ENCODE data around the gene FSCN2. TPM values are rescaled to one million over a fixed set of nuclear protein-coding genes. Genes with fewer than 3 reads are reported as not detected.

Gene FSCN2
- total and polyA plus RNA-seq, 9 donors = 0.13 to 6.4 (median 3.0) TPM

DNA sequence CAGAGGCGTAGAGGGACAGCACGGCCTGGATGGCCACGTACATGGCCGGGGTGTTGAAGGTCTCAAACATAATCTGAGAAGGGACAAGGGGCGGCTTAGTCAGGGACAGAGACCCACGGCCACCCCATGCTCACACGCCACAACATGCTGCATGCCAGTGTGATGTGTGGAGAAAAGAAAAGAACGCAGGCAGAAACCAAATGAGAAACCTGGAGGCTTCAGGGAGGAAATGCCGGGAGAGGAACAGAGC lies 16.7 kb upstream of the FSCN2 start:
- 0 to 1% (median 1%) methylated on average over 9 of the region's 9 CpGs for WGBS, 3 donors
- intact Hi-C loops (cut with DNase I) = loop anchor here (2.0 to 5.0 kb wide), 4 partner anchors 109 to 119 kb away; partner anchors contain the start of gene BAHCC1 (in 1 of the 4)
- TF ChIP-seq POLR2A (IDR thresholded peaks at IDR 0.05) (no peak), EP300 (IDR thresholded peaks at IDR 0.05) (no peak)
- TF ChIP-seq, protein P1, sequence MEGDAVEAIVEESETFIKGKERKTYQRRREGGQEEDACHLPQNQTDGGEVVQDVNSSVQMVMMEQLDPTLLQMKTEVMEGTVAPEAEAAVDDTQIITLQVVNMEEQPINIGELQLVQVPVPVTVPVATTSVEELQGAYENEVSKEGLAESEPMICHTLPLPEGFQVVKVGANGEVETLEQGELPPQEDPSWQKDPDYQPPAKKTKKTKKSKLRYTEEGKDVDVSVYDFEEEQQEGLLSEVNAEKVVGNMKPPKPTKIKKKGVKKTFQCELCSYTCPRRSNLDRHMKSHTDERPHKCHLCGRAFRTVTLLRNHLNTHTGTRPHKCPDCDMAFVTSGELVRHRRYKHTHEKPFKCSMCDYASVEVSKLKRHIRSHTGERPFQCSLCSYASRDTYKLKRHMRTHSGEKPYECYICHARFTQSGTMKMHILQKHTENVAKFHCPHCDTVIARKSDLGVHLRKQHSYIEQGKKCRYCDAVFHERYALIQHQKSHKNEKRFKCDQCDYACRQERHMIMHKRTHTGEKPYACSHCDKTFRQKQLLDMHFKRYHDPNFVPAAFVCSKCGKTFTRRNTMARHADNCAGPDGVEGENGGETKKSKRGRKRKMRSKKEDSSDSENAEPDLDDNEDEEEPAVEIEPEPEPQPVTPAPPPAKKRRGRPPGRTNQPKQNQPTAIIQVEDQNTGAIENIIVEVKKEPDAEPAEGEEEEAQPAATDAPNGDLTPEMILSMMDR (IDR thresholded peaks at IDR 0.05) = no peak

DNA sequence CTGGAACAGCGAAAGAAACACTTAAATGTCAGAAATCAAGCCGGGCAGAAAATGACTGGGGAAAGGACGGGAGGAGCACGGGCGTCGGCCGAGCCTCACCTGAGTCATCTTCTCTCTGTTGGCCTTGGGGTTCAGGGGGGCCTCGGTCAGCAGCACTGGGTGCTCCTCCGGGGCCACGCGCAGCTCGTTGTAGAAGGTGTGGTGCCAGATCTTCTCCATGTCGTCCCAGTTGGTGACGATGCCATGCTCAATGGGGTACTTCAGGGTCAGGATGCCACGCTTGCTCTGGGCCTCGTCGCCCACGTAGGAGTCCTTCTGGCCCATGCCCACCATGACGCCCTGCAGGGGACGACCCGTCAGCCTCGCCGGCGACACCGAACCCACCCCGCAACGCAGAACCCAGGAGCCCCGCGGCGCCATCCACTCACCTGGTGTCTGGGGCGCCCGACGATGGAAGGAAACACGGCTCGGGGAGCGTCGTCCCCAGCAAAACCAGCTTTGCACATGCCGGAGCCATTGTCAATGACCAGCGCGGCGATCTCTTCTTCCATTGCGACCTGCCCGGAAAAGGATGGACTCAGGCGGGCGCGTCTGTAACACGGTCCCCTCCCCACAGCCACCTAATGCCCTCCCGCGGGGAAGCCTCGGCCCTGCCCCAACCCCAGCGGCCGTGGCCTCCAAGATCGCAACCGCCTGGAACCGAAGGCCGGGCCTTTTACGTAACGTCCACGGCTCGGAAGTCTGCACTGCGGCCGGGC lies 16.2 kb upstream of the FSCN2 start:
- Histone ChIP-seq H3K9me3 (no peaks in the 10 kb centered on the region), H3K27ac (peak overlapping the region; percentile 11 to 78), H3K36me3 (no peaks in the 10 kb centered on the region), H3K4me3 (peak overlapping the region; percentile 64), H3K4me1 (ENCODE audit: insufficient read depth) (peaks cover 14% of the 10 kb centered on the region), H3K27me3 (no peaks in the 10 kb centered on the region)
- 0 to 1% (median 1%) methylated on average over 51 to 62 of the region's 62 CpGs for WGBS, 3 donors
- peak in 2 of 5 donors; percentile 40 to 55 for DNase-seq
- intact Hi-C loops (cut with DNase I) = loop anchor here (2.0 to 5.0 kb wide), 4 partner anchors 110 to 119 kb away; partner anchors contain the start of gene BAHCC1 (in 1 of the 4)
- TF ChIP-seq EP300 (IDR thresholded peaks at IDR 0.05) = no peak
- no peak for TF ChIP-seq POLR2A (IDR thresholded peaks at IDR 0.05)
- TF ChIP-seq, protein P1 (IDR thresholded peaks at IDR 0.05) = no peak

More for the DNA sequence above, 16.7 kb upstream of the FSCN2 start:
- Histone ChIP-seq H3K4me3 (peak overlapping the region; percentile 64), H3K4me1 (ENCODE audit: insufficient read depth) (peaks cover 12% of the 10 kb centered on the region), H3K9me3 (no peaks in the 10 kb centered on the region), H3K27me3 (no peaks in the 10 kb centered on the region), H3K27ac (no peak overlapping the region), H3K36me3 (no peaks in the 10 kb centered on the region)
- no peak for DNase-seq

DNA sequence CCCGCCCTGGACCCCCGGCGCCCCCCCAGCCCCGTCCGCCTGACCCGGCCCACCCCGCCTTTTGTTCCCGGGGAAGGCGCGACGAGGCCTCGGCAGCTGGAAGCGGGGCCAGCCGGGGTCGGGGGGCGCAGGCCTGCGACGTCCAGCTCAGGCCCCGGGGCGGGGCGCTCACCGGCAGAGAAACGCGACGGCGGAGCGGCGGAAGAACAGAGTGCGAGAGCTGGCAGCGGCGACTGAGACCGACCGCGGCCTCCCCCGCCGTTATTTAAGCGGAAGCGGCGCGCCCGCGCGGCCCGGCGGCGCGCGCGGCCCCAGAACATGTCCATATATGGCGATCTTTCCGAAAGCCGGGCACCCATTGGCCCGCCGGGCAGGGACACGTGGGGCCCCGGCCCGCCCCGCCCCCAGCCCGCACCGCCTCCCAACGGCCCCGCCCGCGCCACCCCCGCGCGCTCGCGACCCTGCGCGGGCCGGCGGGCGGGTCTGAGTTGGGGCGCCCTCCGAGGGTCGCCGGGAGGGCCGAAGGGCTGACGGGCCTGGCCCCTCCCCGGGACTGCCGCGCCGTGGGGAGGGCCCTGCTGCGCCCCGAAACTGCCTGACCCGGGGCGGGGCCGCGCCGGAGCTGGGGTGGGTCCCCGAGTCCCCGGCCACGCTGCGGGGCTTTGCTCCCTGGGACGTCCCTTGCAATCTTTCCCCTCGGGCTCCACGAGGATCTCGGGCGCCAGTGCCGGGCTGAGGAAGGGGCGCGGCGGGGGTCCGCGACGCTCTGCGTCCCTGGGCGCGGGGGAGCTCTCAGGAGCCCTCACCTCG lies 15.4 kb upstream of the FSCN2 start, which contains the start of gene ACTG1:
TSS of gene ACTG1 (minus strand) at position 238 of the 810 bp plus-strand sequence. CDS start 445 bp downstream, outside the sequence.
- Histone ChIP-seq H3K36me3 (no peaks in the 10 kb centered on the region), H3K27ac (peak within 1 kb of the TSS; percentile 98 to 100), H3K27me3 (no peaks in the 10 kb centered on the region), H3K4me1 (ENCODE audit: insufficient read depth) (peaks cover 14% of the 10 kb centered on the region), H3K4me3 (peak within 1 kb of the TSS; percentile 93), H3K9me3 (no peaks in the 10 kb centered on the region)
- WGBS, 3 donors = 1% methylated on average over 32 to 111 of the region's 111 CpGs
- intact Hi-C loops (cut with DNase I) = loop anchor here in 2 of 4 donors (5.0 kb wide), 2 partner anchors 110 to 115 kb away; partner anchors contain the start of gene BAHCC1 (in 1 of the 2)
- peak; percentile 94 to 97 (median 95) for DNase-seq
- TF ChIP-seq EP300 (IDR thresholded peaks at IDR 0.05) = no peak
- peak; percentile 77 for TF ChIP-seq POLR2A (IDR thresholded peaks at IDR 0.05)

DNA sequence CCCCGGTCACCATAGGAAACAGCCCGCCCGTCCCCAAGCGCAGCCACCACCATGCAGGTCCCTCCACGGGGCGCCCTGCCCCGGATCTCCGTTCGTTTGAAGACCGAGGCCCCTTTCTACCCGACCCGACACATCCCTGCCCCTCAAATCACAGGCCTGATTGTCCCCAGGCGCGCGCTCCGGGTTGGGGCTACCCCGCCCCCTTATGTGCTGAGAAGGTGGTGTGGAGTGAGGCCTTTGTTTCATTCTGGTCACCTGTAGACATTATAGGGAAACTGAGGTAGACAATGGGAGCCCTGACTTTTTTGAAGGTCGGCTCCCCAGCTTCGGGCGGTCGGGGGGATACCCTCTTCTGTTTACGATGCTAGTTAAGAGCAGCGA lies 14.8 kb upstream of the FSCN2 start:
- Histone ChIP-seq H3K36me3 (no peaks in the 10 kb centered on the region), H3K27me3 (no peaks in the 10 kb centered on the region), H3K27ac (peak overlapping the region; percentile 98 to 100), H3K4me1 (ENCODE audit: insufficient read depth) (peaks cover 14% of the 10 kb centered on the region), H3K9me3 (no peaks in the 10 kb centered on the region), H3K4me3 (peak overlapping the region; percentile 93)
- 0 to 1% (median 1%) methylated on average over 20 to 23 of the region's 23 CpGs for WGBS, 3 donors
- peak; percentile 67 to 79 (median 74) for DNase-seq
- no peak for TF ChIP-seq EP300 (IDR thresholded peaks at IDR 0.05)
- no peak for TF ChIP-seq POLR2A (IDR thresholded peaks at IDR 0.05)
- TF ChIP-seq, protein P1 (IDR thresholded peaks at IDR 0.05) = no peak
- intact Hi-C loops (cut with DNase I) = loop anchor here in 2 of 4 donors (5.0 kb wide), 2 partner anchors 111 to 116 kb away; partner anchors contain the start of gene BAHCC1 (in 1 of the 2)
